Breast epithelium (tissue), 4 donors: ENCODE measurements around the gene RBM19. TPM values are rescaled to one million over a fixed set of nuclear protein-coding genes. Genes with fewer than 3 reads are reported as not detected.

Experiments used
- DNase-seq, 2 donors: peaks; one replicate each; pipeline ENCODE4 v3.0.0-alpha.2; 2019; ENCODE audit warnings: low spot score in 2 of 2
- H3K27ac ChIP-seq, 2 donors: fragments of 200-600 bp; sonication (generic) in 1 of 2; one replicate each; pipeline ENCODE4 v1.5.1; 2016 to 2019; ENCODE audit warnings: mild to moderate bottlenecking in 1 of 2
- H3K27me3 ChIP-seq, 2 donors: fragments of 200-600 bp; sonication (generic) in 1 of 2; one replicate each; pipeline versions ENCODE4 v1.5.1 to v1.6.0; 2017 to 2019; ENCODE audit warnings: control low read depth in 1 of 2, mild to moderate bottlenecking in 1 of 2
- H3K36me3 ChIP-seq: fragments of 200-600 bp; one replicate; pipeline ENCODE4 v1.5.1; 2019
- H3K4me1 ChIP-seq, 2 donors: fragments of 200-600 bp; sonication (generic); one replicate each; pipeline ENCODE4 v1.5.1; 2016 to 2019; ENCODE audit warnings: control low read depth in 1 of 2
- H3K4me3 ChIP-seq, 3 donors: fragments of 200-600 bp; sonication (generic); 1 replicate in 2 of 3; 2 replicates in 1 of 3; pipeline ENCODE4 v1.5.1; 2016 to 2019; ENCODE audit warnings: mild to moderate bottlenecking in 3 of 3, moderate library complexity in 2 of 3
- H3K9me3 ChIP-seq, 2 donors: fragments of 200-600 bp; sonication (generic) in 1 of 2; one replicate each; pipeline ENCODE4 v1.5.1; 2016 to 2019; ENCODE audit warnings: control low read depth in 1 of 2
- POLR2A ChIP-seq: fragments of 450-650 bp; IDR thresholded peaks from one replicate; pipeline ENCODE4 v1.6.1; 2016; ENCODE audit warnings: antibody characterized with exemption, mild to moderate bottlenecking, moderate library complexity
- POLR2AphosphoS5 ChIP-seq, 3 donors: sonication (generic); formaldehyde crosslinking; IDR thresholded peaks; one replicate each; pipeline ENCODE4 v1.6.1; 2017; ENCODE audit warnings: antibody characterized with exemption in 3 of 3
- intact Hi-C: fragments of 100-400 bp; cut with DNase I; formaldehyde crosslinking; loops from one replicate; pipeline ENCODE4 v1.15.1; 2023; ENCODE audit warnings: low total_unique reads
- total RNA-seq, 3 donors: library from RNA; depleted of rRNA; stranded (reverse); fragments of >200 nt; gene quantifications; one replicate each; pipeline ENCODE4 v1.1.0, GENCODE V29; 2016
- TF ChIP-seq, protein P1 (sequence below), 3 donors: fragments of 450-650 bp; IDR thresholded peaks; one replicate each; pipeline ENCODE4 v1.5.1; 2016 to 2017; ENCODE audit warnings: antibody characterized with exemption in 3 of 3, mild to moderate bottlenecking in 3 of 3, moderate library complexity in 3 of 3

Gene RBM19
- total RNA-seq, 3 donors from 2014 or later = 28.8 to 43.3 (median 42.6) TPM

GRCh38 chr12:113873740-113874139 is 92.4 kb downstream of the RBM19 start:
- Histone ChIP-seq H3K27me3 (no peaks in the 10 kb centered on the region), H3K27ac (no peak overlapping the region), H3K4me1 (no peaks in the 10 kb centered on the region), H3K4me3 (no peak overlapping the region), H3K9me3 (no peaks in the 10 kb centered on the region), H3K36me3 (peaks cover 4% of the 10 kb centered on the region)
- intact Hi-C loops = no loop called here
- TF ChIP-seq POLR2A (no peak), POLR2AphosphoS5 (IDR thresholded peaks at IDR 0.05) (no peak)
- TF ChIP-seq, protein P1, sequence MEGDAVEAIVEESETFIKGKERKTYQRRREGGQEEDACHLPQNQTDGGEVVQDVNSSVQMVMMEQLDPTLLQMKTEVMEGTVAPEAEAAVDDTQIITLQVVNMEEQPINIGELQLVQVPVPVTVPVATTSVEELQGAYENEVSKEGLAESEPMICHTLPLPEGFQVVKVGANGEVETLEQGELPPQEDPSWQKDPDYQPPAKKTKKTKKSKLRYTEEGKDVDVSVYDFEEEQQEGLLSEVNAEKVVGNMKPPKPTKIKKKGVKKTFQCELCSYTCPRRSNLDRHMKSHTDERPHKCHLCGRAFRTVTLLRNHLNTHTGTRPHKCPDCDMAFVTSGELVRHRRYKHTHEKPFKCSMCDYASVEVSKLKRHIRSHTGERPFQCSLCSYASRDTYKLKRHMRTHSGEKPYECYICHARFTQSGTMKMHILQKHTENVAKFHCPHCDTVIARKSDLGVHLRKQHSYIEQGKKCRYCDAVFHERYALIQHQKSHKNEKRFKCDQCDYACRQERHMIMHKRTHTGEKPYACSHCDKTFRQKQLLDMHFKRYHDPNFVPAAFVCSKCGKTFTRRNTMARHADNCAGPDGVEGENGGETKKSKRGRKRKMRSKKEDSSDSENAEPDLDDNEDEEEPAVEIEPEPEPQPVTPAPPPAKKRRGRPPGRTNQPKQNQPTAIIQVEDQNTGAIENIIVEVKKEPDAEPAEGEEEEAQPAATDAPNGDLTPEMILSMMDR (IDR thresholded peaks at IDR 0.05) = no peak
- DNase-seq = no peak

GRCh38 chr12:113870890-113871289 is 95.2 kb downstream of the RBM19 start:
- intact Hi-C loops = no loop called here
- Histone ChIP-seq H3K36me3 (peaks cover 4% of the 10 kb centered on the region), H3K27ac (no peak overlapping the region), H3K9me3 (no peaks in the 10 kb centered on the region), H3K27me3 (no peaks in the 10 kb centered on the region), H3K4me1 (no peaks in the 10 kb centered on the region), H3K4me3 (no peak overlapping the region)
- TF ChIP-seq POLR2A = no peak
- no peak for TF ChIP-seq POLR2AphosphoS5 (IDR thresholded peaks at IDR 0.05)
- DNase-seq = no peak

- Histone ChIP-seq H3K4me1 (no peaks in the 10 kb centered on the region), H3K27ac (no peak overlapping the region), H3K36me3 (peaks cover 3% of the 10 kb centered on the region), H3K4me3 (no peak overlapping the region), H3K9me3 (no peaks in the 10 kb centered on the region), H3K27me3 (no peaks in the 10 kb centered on the region)
- TF ChIP-seq, protein P1 (IDR thresholded peaks at IDR 0.05) = no peak
- no peak for TF ChIP-seq POLR2A
- no peak for TF ChIP-seq POLR2AphosphoS5 (IDR thresholded peaks at IDR 0.05)
- DNase-seq = no peak
- intact Hi-C loops = no loop called here
Measured at GRCh38 chr12:113870035-113870434, 96.1 kb downstream of the RBM19 start.

DNA sequence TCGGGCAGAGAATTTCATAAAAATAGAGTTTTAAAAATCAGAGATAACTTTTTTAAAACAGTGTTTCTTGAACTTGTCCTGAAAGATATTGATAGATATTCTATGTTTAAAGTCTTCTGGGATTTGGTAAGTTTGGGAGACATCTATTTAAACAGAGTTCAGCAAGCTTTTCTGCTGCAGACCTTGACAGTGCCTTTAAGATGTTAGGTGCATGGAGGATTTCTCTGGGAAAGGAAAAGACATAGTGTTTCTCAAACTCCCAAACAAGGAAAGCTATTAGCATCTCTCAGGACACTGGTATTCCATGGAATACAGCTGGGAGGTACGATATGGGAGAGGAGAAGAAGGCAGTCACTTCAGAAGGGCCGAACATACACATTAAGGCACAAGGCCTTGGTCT is 97.8 kb downstream of the RBM19 start:
- Histone ChIP-seq H3K4me3 (no peak overlapping the region), H3K27ac (no peak overlapping the region), H3K27me3 (no peaks in the 10 kb centered on the region), H3K4me1 (no peaks in the 10 kb centered on the region), H3K9me3 (no peaks in the 10 kb centered on the region), H3K36me3 (no peaks in the 10 kb centered on the region)
- DNase-seq = no peak
- intact Hi-C loops = no loop called here
- TF ChIP-seq POLR2AphosphoS5 (IDR thresholded peaks at IDR 0.05) = no peak
- TF ChIP-seq, protein P1 (IDR thresholded peaks at IDR 0.05) = no peak
- TF ChIP-seq POLR2A = no peak

DNA sequence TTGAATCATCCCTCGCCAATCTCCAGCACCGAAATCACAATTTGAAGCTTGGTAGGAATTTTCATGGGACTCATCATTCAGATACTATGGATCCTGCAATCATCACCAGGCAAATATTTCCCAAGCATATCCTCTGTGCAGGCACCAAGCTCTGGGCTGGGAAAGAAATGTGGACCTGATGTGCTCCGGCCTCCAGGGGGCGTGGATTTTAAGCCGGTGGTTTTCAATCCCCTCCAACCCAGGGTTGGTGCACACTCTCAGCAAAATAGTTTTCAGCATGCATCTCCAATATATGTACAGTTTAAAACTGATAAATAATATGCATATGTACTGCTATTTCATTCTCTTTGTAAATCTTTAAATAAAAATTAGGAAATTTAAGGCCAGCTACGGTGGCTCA is 98.9 kb downstream of the RBM19 start:
- Histone ChIP-seq H3K4me3 (no peak overlapping the region), H3K27ac (no peak overlapping the region), H3K9me3 (no peaks in the 10 kb centered on the region), H3K36me3 (no peaks in the 10 kb centered on the region), H3K27me3 (no peaks in the 10 kb centered on the region), H3K4me1 (no peaks in the 10 kb centered on the region)
- no peak for DNase-seq
- intact Hi-C loops = no loop called here
- TF ChIP-seq, protein P1 (IDR thresholded peaks at IDR 0.05) = no peak
- TF ChIP-seq POLR2AphosphoS5 (IDR thresholded peaks at IDR 0.05) (no peak), POLR2A (no peak)

GRCh38 chr12:113866496-113866895 is 99.6 kb downstream of the RBM19 start:
- Histone ChIP-seq H3K4me3 (no peak overlapping the region), H3K4me1 (no peaks in the 10 kb centered on the region), H3K36me3 (no peaks in the 10 kb centered on the region), H3K9me3 (no peaks in the 10 kb centered on the region), H3K27me3 (no peaks in the 10 kb centered on the region), H3K27ac (no peak overlapping the region)
- TF ChIP-seq, protein P1 (IDR thresholded peaks at IDR 0.05) = no peak
- TF ChIP-seq POLR2A (no peak), POLR2AphosphoS5 (IDR thresholded peaks at IDR 0.05) (no peak)
- DNase-seq = no peak
- intact Hi-C loops = no loop called here
